K562 (cell line): ENCODE data around the gene LYPD6B. TPM values are rescaled to one million over a fixed set of nuclear protein-coding genes. Genes with fewer than 3 reads are reported as not detected.

Source experiments
- ATAC-seq: fragments of 200-7000 bp; cut with Tn5 transposase; 3 replicates; pipeline ENCODE4 v1.9.1; 2020; ENCODE audit warnings: moderate library complexity
- BruUV-seq: library from RNA; stranded (reverse); fragments of 400-500 nt; replicated peaks from 2 replicates; lab custom pipeline; 2021; lab: Mats Ljungman, UMichigan
- CTCF ChIA-PET: fragments of 300-600 bp; formaldehyde crosslinking; extraction: SDS; loops from one replicate; lab custom pipeline; 2021; ENCODE audit warnings: low intra/inter-chr PET ratio; lab: Yijun Ruan, JAX
- POLR2A ChIA-PET: fragments of 300-600, 350-650 bp; sonication (Branson Sonifier 250); formaldehyde crosslinking; extraction: SDS; loops from one replicate; lab custom pipeline; 2021; ENCODE audit warnings: antibody characterized with exemption, inconsistent platforms; lab: Yijun Ruan, JAX
- DNase-seq, 4 experiments: peaks; one replicate each; pipeline versions ENCODE4 v3.0.0 to v3.0.0-alpha.2; 2011 to 2018; ENCODE audit warnings: low spot score in 3 of 4, mixed read lengths in 3 of 4; ENCODE audit errors: extremely low read depth in 1 of 4
- FAIRE-seq: peaks from 2 replicates; lab custom pipeline; 2011; peaks lifted over from hg19 to GRCh38; lab: Jason Lieb, UNC
- H2AFZ ChIP-seq: 2 replicates; pipeline ENCODE4 v1.6.0; 2011; ENCODE audit warnings: low read depth, low read length, control low read depth, inconsistent platforms
- H3K27ac ChIP-seq: fragments of 200-600 bp; 3 replicates; pipeline ENCODE4 v1.8.0; 2011; ENCODE audit warnings: low read depth, mild to moderate bottlenecking, control low read depth, inconsistent platforms, low read length, moderate library complexity, mixed read lengths; ENCODE audit errors: extremely low read depth
- H3K27me3 ChIP-seq, 2 experiments: fragments of 300-600 bp in 1 of 2; 2 replicates in 1 of 2; 3 replicates in 1 of 2; pipeline versions ENCODE4 v1.6.0 to v1.8.0; 2011; ENCODE audit warnings: inconsistent platforms in 2 of 2, low read length in 2 of 2, mild to moderate bottlenecking in 1 of 2, mixed read lengths in 1 of 2, moderate library complexity in 1 of 2; ENCODE audit not compliant: control insufficient read depth in 2 of 2, insufficient read depth in 2 of 2
- H3K36me3 ChIP-seq: fragments of 300-600 bp; 3 replicates; pipeline ENCODE4 v1.8.0; 2011; ENCODE audit warnings: mild to moderate bottlenecking, low read length, inconsistent platforms; ENCODE audit not compliant: control insufficient read depth, insufficient read depth
- H3K4me1 ChIP-seq, 2 experiments: fragments of 200-600 bp in 1 of 2; replicated peaks in 1 of 2; 2 replicates in 1 of 2; 3 replicates in 1 of 2; pipeline versions ENCODE4 v1.5.1 to v1.8.0; 2011; ENCODE audit warnings: inconsistent platforms in 2 of 2, low read length in 2 of 2, mild to moderate bottlenecking in 1 of 2, mixed read lengths in 1 of 2, moderate library complexity in 1 of 2; ENCODE audit not compliant: control insufficient read depth in 2 of 2, insufficient read depth in 2 of 2
- H3K4me2 ChIP-seq: 2 replicates; pipeline ENCODE4 v1.6.1; 2011; ENCODE audit warnings: low read length, control low read depth, inconsistent platforms, mixed read lengths; ENCODE audit not compliant: insufficient read depth
- H3K4me3 ChIP-seq: fragments of 200-600 bp; sonication (generic), shearing (Covaris generic); 2 replicates; pipeline ENCODE4 v1.5.1; 2016; ENCODE audit warnings: control low read depth, inconsistent platforms
- H3K79me2 ChIP-seq: fragments of 200-600 bp; 3 replicates; pipeline ENCODE4 v1.8.0; 2011; ENCODE audit warnings: low read length, inconsistent platforms; ENCODE audit not compliant: control insufficient read depth, insufficient read depth
- H3K9ac ChIP-seq, 2 experiments: 2 replicates each; pipeline versions ENCODE4 v1.6.0 to v1.6.1; 2011; ENCODE audit warnings: low read depth in 2 of 2, low read length in 2 of 2, control low read depth in 1 of 2, inconsistent platforms in 1 of 2, mild to moderate bottlenecking in 1 of 2, mixed read lengths in 1 of 2; ENCODE audit not compliant: insufficient read depth in 1 of 2
- H3K9me1 ChIP-seq: one replicate; pipeline ENCODE4 v1.6.0; 2011; ENCODE audit warnings: inconsistent platforms, mild to moderate bottlenecking, low read length, moderate library complexity; ENCODE audit not compliant: control insufficient read depth, insufficient read depth
- H3K9me3 ChIP-seq: replicated peaks from 2 replicates; pipeline ENCODE4 v1.5.1; 2011; ENCODE audit warnings: low read depth, low read length, inconsistent platforms; ENCODE audit not compliant: control insufficient read depth, insufficient read depth
- H4K20me1 ChIP-seq: replicated peaks from 2 replicates; pipeline ENCODE4 v1.6.1; 2011; ENCODE audit warnings: low read length, inconsistent platforms, mixed read lengths; ENCODE audit not compliant: control insufficient read depth, insufficient read depth
- ELF1 ChIP-seq: fragments of 200-800 bp; sonication (Bioruptor generic); IDR thresholded peaks from 2 replicates; pipeline ENCODE4 v1.6.1; 2016; ENCODE audit warnings: missing genetic modification characterization, missing compliant biosample characterization
- ILK ChIP-seq: fragments of 450-650 bp; IDR thresholded peaks from 2 replicates; pipeline ENCODE4 v1.6.1; 2016; ENCODE audit warnings: missing genetic modification characterization, low read depth, mild to moderate bottlenecking, missing compliant biosample characterization, moderate library complexity, borderline replicate concordance
- SLC30A9 ChIP-seq: fragments of 250-450 bp; sonication (Bioruptor Pico); IDR thresholded peaks from 2 replicates; pipeline ENCODE4 v1.8.0; 2022; ENCODE audit warnings: mild to moderate bottlenecking, moderate library complexity
- SREBF1 ChIP-seq: fragments of 150-350 bp; IDR thresholded peaks from 2 replicates; pipeline ENCODE4 v1.6.1; 2014; ENCODE audit warnings: antibody characterized with exemption, low read depth, low read length, borderline replicate concordance
- ZNF146 ChIP-seq: IDR thresholded peaks from one replicate; pipeline ENCODE4 v1.6.1; 2018; ENCODE audit warnings: missing compliant biosample characterization; ENCODE audit not compliant: unreplicated experiment
- ZNF668 ChIP-seq: fragments of 250-450 bp; sonication (Bioruptor Pico); IDR thresholded peaks from 2 replicates; pipeline ENCODE4 v1.8.0; 2022; ENCODE audit warnings: mild to moderate bottlenecking, inconsistent platforms
- WGBS: fragments of 100-300 bp; shearing (Covaris generic); methylation state at CpG from one replicate; pipeline ENCODE4 v1.1.6; 2016; ENCODE audit warnings: low coverage, mixed read lengths; ENCODE audit not compliant: insufficient coverage; ENCODE audit errors: missing lambda C conversion rate; 5-methylcytosine and 5-hydroxymethylcytosine counted together
- in situ Hi-C: fragments of 300-500 bp; cut with MboI; formaldehyde crosslinking; loops from 4 replicates; pipeline ENCODE4 v1.15.0; 2018; ENCODE audit warnings: inconsistent platforms, mixed read lengths
- intact Hi-C: fragments of 100-400 bp; cut with micrococcal nuclease; formaldehyde crosslinking; loops from 2 replicates; pipeline ENCODE4 v1.14.2; 2022
- polyA plus RNA-seq, 8 experiments: library from polyadenylated mRNA; depleted of rRNA in 4 of 8; stranded (reverse) in 5 of 8; unstranded in 3 of 8; fragments of >200 nt; fragmentation: Nextera tagmentation in 2 of 8; fragmentation: Illumina TruSeq in 1 of 8; extraction: Ambion mirVana in 2 of 8; extraction: Trizol in 1 of 8; gene quantifications; 2 replicates each; pipeline versions ENCODE4 v1.2.1 to v1.2.3, GENCODE V29; 2011 to 2014; ENCODE audit warnings: inconsistent platforms in 1 of 8, missing spikeins in 1 of 8
- total RNA-seq, 7 experiments: library from RNA; depleted of rRNA in 6 of 7; stranded (reverse); fragments of >200 nt in 6 of 7; fragmentation: Illumina TruSeq in 2 of 7; extraction: Trizol in 2 of 7; gene quantifications; 2 replicates each; pipeline versions ENCODE4 v1.2.1 to v1.2.3, GENCODE V29; 2011 to 2021; ENCODE audit warnings: low replicate concordance in 1 of 7
- TF ChIP-seq, protein P1 (sequence below): sonication (generic); formaldehyde crosslinking; IDR thresholded peaks from 2 replicates; pipeline ENCODE4 v1.8.0; 2022; ENCODE audit warnings: mild to moderate bottlenecking, low read depth, missing genetic modification reagents

Gene LYPD6B
- total and polyA plus RNA-seq, 9 of the 15 experiments (the other 6 are each of a cell fraction or from before 2014, with no cell fraction given), result not detected

DNA sequence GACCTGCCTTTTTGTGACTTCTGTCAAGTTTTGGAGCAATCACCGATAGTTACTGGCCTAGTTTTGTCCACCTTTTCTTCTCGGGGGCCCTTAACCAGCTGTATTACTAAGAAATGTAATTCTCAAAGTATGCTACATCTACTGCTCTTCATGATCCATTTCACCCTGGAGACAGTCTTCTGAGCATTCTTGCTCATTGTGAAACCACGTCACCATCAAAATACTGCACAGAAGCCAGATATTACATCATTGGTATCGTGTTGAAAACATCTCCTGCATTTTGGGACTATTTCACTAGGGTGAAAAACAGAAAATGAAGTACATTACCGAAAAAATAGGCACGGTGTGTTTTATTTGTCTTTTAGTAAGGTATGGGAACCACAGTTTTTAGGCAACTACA is 11.7 kb downstream of the LYPD6B start:
- intact Hi-C loops, result no loop called here
- no TSS peak for BruUV-seq
- Histone ChIP-seq H3K9me3 (no peaks in the 10 kb centered on the region), H2AFZ (no peak overlapping the region), H3K79me2 (no peaks in the 10 kb centered on the region), H3K27me3 (no peaks in the 10 kb centered on the region), H3K4me2 (no peak overlapping the region), H4K20me1 (no peaks in the 10 kb centered on the region), H3K9me1 (no peaks in the 10 kb centered on the region), H3K9ac (no peak overlapping the region), H3K36me3 (no peaks in the 10 kb centered on the region), H3K4me3 (no peak overlapping the region), H3K4me1 (no peaks in the 10 kb centered on the region), H3K27ac (no peak overlapping the region)
- ChIA-PET CTCF (no interaction called here), POLR2A (no interaction called here)
- WGBS, result 3% methylated on average over 6 of the region's 6 CpGs
- no peak for DNase-seq
- in situ Hi-C loops, result no loop called here
- TF ChIP-seq ZNF146 (CRISPR knock-in tag) (no peak), ILK (tag) (no peak), ELF1 (tag) (no peak), ZNF668 (no peak), SREBF1 (no peak), SLC30A9 (CRISPR knock-in tag) (no peak)
- TF ChIP-seq, protein P1, sequence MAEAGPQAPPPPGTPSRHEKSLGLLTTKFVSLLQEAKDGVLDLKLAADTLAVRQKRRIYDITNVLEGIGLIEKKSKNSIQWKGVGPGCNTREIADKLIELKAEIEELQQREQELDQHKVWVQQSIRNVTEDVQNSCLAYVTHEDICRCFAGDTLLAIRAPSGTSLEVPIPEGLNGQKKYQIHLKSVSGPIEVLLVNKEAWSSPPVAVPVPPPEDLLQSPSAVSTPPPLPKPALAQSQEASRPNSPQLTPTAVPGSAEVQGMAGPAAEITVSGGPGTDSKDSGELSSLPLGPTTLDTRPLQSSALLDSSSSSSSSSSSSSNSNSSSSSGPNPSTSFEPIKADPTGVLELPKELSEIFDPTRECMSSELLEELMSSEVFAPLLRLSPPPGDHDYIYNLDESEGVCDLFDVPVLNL (CRISPR knock-in tag), result no peak
- FAIRE-seq, result no peak
- ATAC-seq, result no peak
